ENCODE measurements around the gene MBP.

Gene MBP

DNA sequence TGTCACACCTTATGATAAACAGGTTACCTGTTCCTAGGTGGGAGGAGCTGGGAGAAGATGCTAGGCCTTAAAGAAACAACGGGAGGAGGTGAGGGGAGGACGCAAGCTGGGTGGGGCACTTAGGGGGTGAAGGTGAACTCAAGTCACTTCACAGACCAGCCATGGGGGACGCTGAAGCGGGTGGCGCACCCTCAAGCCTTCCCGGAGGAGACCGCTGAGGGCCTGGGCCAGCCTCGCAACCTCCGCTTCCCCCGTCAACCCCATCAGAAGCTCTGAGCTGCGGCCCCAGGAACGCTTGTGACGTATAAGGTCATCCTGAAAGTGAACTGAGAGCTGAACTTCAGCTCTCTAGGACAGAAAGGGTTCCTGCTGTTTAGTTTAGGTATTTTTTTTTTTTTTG lies 133.5 kb downstream of the MBP start:
- Histone ChIP-seq H3K36me3 (ENCODE audit: insufficient read depth) (no peaks in the 10 kb centered on the region), H3K4me2 (no peak overlapping the region), H3K79me2 (ENCODE audit: insufficient read depth, low read depth) (no peaks in the 10 kb centered on the region), H3K4me3 (IDR thresholded peaks at IDR 0.05; ENCODE audit: insufficient read depth, low read depth, low read length) (no peak overlapping the region), H3K27me3 (ENCODE audit: insufficient read depth, low read depth) (no peaks in the 10 kb centered on the region), H4K20me1 (ENCODE audit: insufficient read depth) (no peaks in the 10 kb centered on the region), H3K4me1 (ENCODE audit: low read depth, poor library complexity, severe bottlenecking) (peaks cover 3% of the 10 kb centered on the region), H2AFZ (ENCODE audit: low read depth) (no peak overlapping the region), H3K27ac (no peak overlapping the region), H3K9ac (no peak overlapping the region)
- TF ChIP-seq, protein P1, sequence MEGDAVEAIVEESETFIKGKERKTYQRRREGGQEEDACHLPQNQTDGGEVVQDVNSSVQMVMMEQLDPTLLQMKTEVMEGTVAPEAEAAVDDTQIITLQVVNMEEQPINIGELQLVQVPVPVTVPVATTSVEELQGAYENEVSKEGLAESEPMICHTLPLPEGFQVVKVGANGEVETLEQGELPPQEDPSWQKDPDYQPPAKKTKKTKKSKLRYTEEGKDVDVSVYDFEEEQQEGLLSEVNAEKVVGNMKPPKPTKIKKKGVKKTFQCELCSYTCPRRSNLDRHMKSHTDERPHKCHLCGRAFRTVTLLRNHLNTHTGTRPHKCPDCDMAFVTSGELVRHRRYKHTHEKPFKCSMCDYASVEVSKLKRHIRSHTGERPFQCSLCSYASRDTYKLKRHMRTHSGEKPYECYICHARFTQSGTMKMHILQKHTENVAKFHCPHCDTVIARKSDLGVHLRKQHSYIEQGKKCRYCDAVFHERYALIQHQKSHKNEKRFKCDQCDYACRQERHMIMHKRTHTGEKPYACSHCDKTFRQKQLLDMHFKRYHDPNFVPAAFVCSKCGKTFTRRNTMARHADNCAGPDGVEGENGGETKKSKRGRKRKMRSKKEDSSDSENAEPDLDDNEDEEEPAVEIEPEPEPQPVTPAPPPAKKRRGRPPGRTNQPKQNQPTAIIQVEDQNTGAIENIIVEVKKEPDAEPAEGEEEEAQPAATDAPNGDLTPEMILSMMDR (conservative IDR thresholded peaks at IDR 0.05; ENCODE audit: low read depth, low read length), result no peak

DNA sequence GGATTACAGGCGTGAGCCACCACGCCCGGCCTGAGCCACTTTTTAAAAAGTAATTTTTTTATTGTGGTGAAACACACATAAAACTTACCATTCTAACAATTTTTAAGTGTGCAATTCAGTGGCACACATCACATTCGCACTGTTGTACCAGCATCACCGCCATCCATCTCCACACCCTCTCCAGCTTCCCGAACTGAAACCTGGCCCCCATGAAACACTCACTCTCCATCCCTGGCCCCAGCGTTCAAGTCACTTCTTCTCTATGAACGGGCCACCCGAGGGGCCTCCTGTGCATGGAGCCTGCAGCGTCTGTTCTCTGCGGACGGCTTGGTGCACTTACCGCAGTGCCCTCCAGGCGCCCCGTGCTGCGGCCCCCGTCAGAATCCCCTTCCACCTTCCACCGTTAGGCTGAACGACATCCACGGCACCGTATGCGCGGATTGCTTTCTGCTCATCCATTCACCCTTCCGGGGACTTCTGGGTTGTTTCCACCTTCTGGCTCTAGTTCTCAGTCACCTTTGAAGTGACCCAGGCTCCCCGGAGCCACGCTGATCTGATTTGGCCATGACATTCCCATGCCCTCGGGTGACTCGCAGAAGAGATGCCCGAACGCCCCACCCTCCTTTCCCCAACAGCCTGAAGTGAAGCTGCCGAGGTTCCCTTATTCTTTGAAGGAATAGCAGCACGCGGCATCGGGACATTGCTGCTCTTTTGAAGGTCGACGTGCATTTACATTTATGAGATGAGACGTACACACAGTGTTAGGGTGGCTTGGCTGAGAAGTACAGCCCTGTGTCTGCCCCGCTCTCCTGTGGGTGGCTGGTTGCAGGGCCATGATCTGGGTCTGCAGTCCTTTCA lies 134.4 kb downstream of the MBP start:
- TF ChIP-seq, protein P1 (conservative IDR thresholded peaks at IDR 0.05; ENCODE audit: low read depth, low read length), result no peak
- Histone ChIP-seq H3K4me3 (IDR thresholded peaks at IDR 0.05; ENCODE audit: insufficient read depth, low read depth, low read length) (no peak overlapping the region), H3K4me2 (no peak overlapping the region), H2AFZ (ENCODE audit: low read depth) (no peak overlapping the region), H4K20me1 (ENCODE audit: insufficient read depth) (no peaks in the 10 kb centered on the region), H3K27ac (no peak overlapping the region), H3K36me3 (ENCODE audit: insufficient read depth) (no peaks in the 10 kb centered on the region), H3K27me3 (ENCODE audit: insufficient read depth, low read depth) (no peaks in the 10 kb centered on the region), H3K4me1 (ENCODE audit: low read depth, poor library complexity, severe bottlenecking) (peaks cover 3% of the 10 kb centered on the region), H3K79me2 (ENCODE audit: insufficient read depth, low read depth) (no peaks in the 10 kb centered on the region), H3K9ac (no peak overlapping the region)

DNA sequence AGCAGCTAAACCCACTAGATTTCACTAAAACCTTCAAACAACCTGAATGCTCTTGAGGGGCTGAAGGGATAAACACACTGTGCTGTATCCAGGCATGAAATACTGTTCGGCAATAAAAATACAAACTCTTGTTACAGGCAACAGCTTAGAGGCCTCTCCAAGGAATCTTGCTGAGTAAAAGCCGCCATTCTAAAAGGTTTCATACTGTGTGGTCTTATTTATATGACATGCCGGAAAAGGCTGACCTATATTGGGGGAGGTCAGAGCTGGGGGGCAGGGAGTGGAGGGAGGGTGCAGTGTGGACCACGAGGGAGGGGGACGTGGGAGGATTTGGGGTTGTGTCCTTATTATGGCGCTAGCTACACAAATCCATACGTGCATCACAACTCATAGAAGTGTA lies 136.2 kb downstream of the MBP start:
- peaks cover 3% of the 10 kb centered on the region for H3K4me1 ChIP-seq (ENCODE audit: low read depth, poor library complexity, severe bottlenecking)
- no peak overlapping the region for H3K4me3 ChIP-seq (IDR thresholded peaks at IDR 0.05; ENCODE audit: insufficient read depth, low read depth, low read length)
- H3K4me2 ChIP-seq, result no peak overlapping the region
- no peak overlapping the region for H2AFZ ChIP-seq (ENCODE audit: low read depth)
- H3K27me3 ChIP-seq (ENCODE audit: insufficient read depth, low read depth), result no peaks in the 10 kb centered on the region
- H3K9ac ChIP-seq, result no peak overlapping the region
- H3K27ac ChIP-seq, result no peak overlapping the region
- H3K79me2 ChIP-seq (ENCODE audit: insufficient read depth, low read depth), result no peaks in the 10 kb centered on the region
- no peaks in the 10 kb centered on the region for H4K20me1 ChIP-seq (ENCODE audit: insufficient read depth)
- H3K36me3 ChIP-seq (ENCODE audit: insufficient read depth), result no peaks in the 10 kb centered on the region
- TF ChIP-seq, protein P1 (conservative IDR thresholded peaks at IDR 0.05; ENCODE audit: low read depth, low read length), result no peak

DNA sequence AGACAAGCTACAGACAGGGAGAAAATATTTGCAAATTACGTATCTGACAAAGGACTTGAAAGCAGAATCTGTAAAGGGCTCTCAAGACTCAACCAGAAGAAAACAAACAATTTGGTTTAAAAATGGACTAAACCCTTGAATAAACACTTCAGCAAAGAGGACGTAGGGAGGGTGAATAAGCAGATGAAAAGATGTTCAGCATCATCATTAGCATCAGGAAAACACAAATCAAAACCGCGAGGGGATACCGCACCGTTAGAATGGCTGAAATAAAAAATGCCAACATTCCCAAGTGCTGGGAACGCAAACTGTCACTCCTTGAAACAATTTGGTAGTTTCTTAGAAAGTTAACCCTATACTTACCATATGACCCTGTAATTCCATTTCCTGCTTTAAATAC lies 136.7 kb downstream of the MBP start:
- TF ChIP-seq, protein P1 (conservative IDR thresholded peaks at IDR 0.05; ENCODE audit: low read depth, low read length), result no peak
- H3K36me3 ChIP-seq (ENCODE audit: insufficient read depth), result no peaks in the 10 kb centered on the region
- no peak overlapping the region for H2AFZ ChIP-seq (ENCODE audit: low read depth)
- H4K20me1 ChIP-seq (ENCODE audit: insufficient read depth), result no peaks in the 10 kb centered on the region
- H3K9ac ChIP-seq, result no peak overlapping the region
- no peaks in the 10 kb centered on the region for H3K27me3 ChIP-seq (ENCODE audit: insufficient read depth, low read depth)
- H3K4me2 ChIP-seq, result no peak overlapping the region
- H3K79me2 ChIP-seq (ENCODE audit: insufficient read depth, low read depth), result no peaks in the 10 kb centered on the region
- peaks cover 3% of the 10 kb centered on the region for H3K4me1 ChIP-seq (ENCODE audit: low read depth, poor library complexity, severe bottlenecking)
- no peak overlapping the region for H3K4me3 ChIP-seq (IDR thresholded peaks at IDR 0.05; ENCODE audit: insufficient read depth, low read depth, low read length)
- no peak overlapping the region for H3K27ac ChIP-seq
